H9 (cell line): ENCODE data around the gene CCDC137. TPM values are rescaled to one million over a fixed set of nuclear protein-coding genes. Genes with fewer than 3 reads are reported as not detected.

Experiments used
- DNase-seq: peaks from one replicate; pipeline ENCODE4 v3.0.0-alpha.2; 2017
- H2AFZ ChIP-seq: one replicate; pipeline ENCODE4 v1.6.1; 2013; ENCODE audit warnings: mild to moderate bottlenecking, low read length, control low read depth, moderate library complexity
- H2AK5ac ChIP-seq: 2 replicates; pipeline ENCODE4 v1.6.1; 2013; ENCODE audit warnings: low read length, control low read depth, mixed read lengths; ENCODE audit not compliant: insufficient read length
- H2BK120ac ChIP-seq: one replicate; pipeline ENCODE4 v1.6.1; 2013; ENCODE audit warnings: low read depth, mild to moderate bottlenecking, low read length, control low read depth, inconsistent platforms; ENCODE audit not compliant: poor library complexity, severe bottlenecking
- H2BK12ac ChIP-seq: 2 replicates; pipeline ENCODE4 v1.6.1; 2013; ENCODE audit warnings: low read length, control low read depth, mixed read lengths, low read depth; ENCODE audit not compliant: insufficient read length
- H2BK15ac ChIP-seq: 2 replicates; pipeline ENCODE4 v1.6.1; 2013; ENCODE audit warnings: low read depth, low read length, control low read depth
- H2BK20ac ChIP-seq: one replicate; pipeline ENCODE4 v1.6.1; 2013; ENCODE audit warnings: low read depth, mild to moderate bottlenecking, low read length, control low read depth, inconsistent platforms; ENCODE audit not compliant: poor library complexity, severe bottlenecking
- H2BK5ac ChIP-seq: 2 replicates; pipeline ENCODE4 v1.6.1; 2013; ENCODE audit warnings: low read length, control low read depth, mixed read lengths; ENCODE audit not compliant: insufficient read length
- H3K14ac ChIP-seq: 2 replicates; pipeline ENCODE4 v1.6.1; 2013; ENCODE audit warnings: low read length, control low read depth; ENCODE audit not compliant: insufficient read depth
- H3K18ac ChIP-seq: 2 replicates; pipeline ENCODE4 v1.6.1; 2013; ENCODE audit warnings: low read depth, mild to moderate bottlenecking, mixed read lengths, low read length, control low read depth; ENCODE audit not compliant: insufficient read length
- H3K23ac ChIP-seq: 2 replicates; pipeline ENCODE4 v1.6.1; 2013; ENCODE audit warnings: low read length, control low read depth, mixed read lengths, low read depth; ENCODE audit not compliant: insufficient read length
- H3K23me2 ChIP-seq: 2 replicates; pipeline ENCODE4 v1.6.1; 2013; ENCODE audit warnings: low read depth, mild to moderate bottlenecking, mixed read lengths, low read length, control low read depth; ENCODE audit not compliant: insufficient read length, poor library complexity, severe bottlenecking
- H3K27ac ChIP-seq: 2 replicates; pipeline ENCODE4 v1.5.1; 2013; ENCODE audit warnings: low read length, control low read depth, mixed read lengths, low read depth; ENCODE audit not compliant: insufficient read length
- H3K27me3 ChIP-seq: 2 replicates; pipeline ENCODE4 v1.6.1; 2013; ENCODE audit warnings: low read length, control low read depth, inconsistent platforms; ENCODE audit not compliant: insufficient read depth
- H3K4ac ChIP-seq: 2 replicates; pipeline ENCODE4 v1.6.1; 2013; ENCODE audit warnings: low read depth, mild to moderate bottlenecking, control low read depth, inconsistent platforms, low read length, moderate library complexity
- H3K4me1 ChIP-seq: 2 replicates; pipeline ENCODE4 v1.6.1; 2013; ENCODE audit warnings: low read length, control low read depth, inconsistent platforms; ENCODE audit not compliant: insufficient read depth
- H3K4me2 ChIP-seq: 2 replicates; pipeline ENCODE4 v1.6.1; 2013; ENCODE audit warnings: low read length, control low read depth, mixed read lengths; ENCODE audit not compliant: insufficient read length, insufficient read depth
- H3K56ac ChIP-seq: 2 replicates; pipeline ENCODE4 v1.6.1; 2013; ENCODE audit warnings: low read depth, mild to moderate bottlenecking, mixed read lengths, low read length, control low read depth; ENCODE audit not compliant: insufficient read length
- H3K79me1 ChIP-seq: 2 replicates; pipeline ENCODE4 v1.6.1; 2013; ENCODE audit warnings: low read depth, mild to moderate bottlenecking, moderate library complexity, low read length, control low read depth, inconsistent platforms; ENCODE audit not compliant: insufficient read depth, poor library complexity, severe bottlenecking
- H3K79me2 ChIP-seq: 2 replicates; pipeline ENCODE4 v1.6.1; 2013; ENCODE audit warnings: low read length, control low read depth, inconsistent platforms; ENCODE audit not compliant: insufficient read depth
- H3K9ac ChIP-seq: 2 replicates; pipeline ENCODE4 v1.6.1; 2013; ENCODE audit warnings: low read length, control low read depth, mixed read lengths; ENCODE audit not compliant: insufficient read length; ENCODE audit errors: extremely low read depth
- H3K9me3 ChIP-seq: one replicate; pipeline ENCODE4 v1.6.1; 2013; ENCODE audit warnings: low read depth, low read length, inconsistent platforms; ENCODE audit not compliant: control insufficient read depth
- H3T11ph ChIP-seq: one replicate; pipeline ENCODE4 v1.6.1; 2013; ENCODE audit warnings: mild to moderate bottlenecking, low read length, control low read depth, inconsistent platforms
- H4K20me1 ChIP-seq: one replicate; pipeline ENCODE4 v1.6.1; 2013; ENCODE audit not compliant: control insufficient read depth, insufficient read length, insufficient read depth
- H4K5ac ChIP-seq: 2 replicates; pipeline ENCODE4 v1.6.1; 2013; ENCODE audit warnings: low read depth, mild to moderate bottlenecking, mixed read lengths, low read length, control low read depth; ENCODE audit not compliant: insufficient read length
- H4K8ac ChIP-seq: replicated peaks from 2 replicates; pipeline ENCODE4 v1.6.1; 2013; ENCODE audit warnings: low read length, control low read depth, mixed read lengths, low read depth; ENCODE audit not compliant: insufficient read length
- H4K91ac ChIP-seq: 2 replicates; pipeline ENCODE4 v1.6.1; 2013; ENCODE audit warnings: low read depth, mild to moderate bottlenecking, moderate library complexity, mixed read lengths, low read length, control low read depth; ENCODE audit not compliant: insufficient read length
- H3K27ac Mint-ChIP-seq, 3 experiments: 2 replicates in 2 of 3; 3 replicates in 1 of 3; pipeline ENCODE4 v1.8.0; 2020 to 2021; ENCODE audit warnings: mixed read lengths in 3 of 3, mild to moderate bottlenecking in 1 of 3, moderate library complexity in 1 of 3
- H3K27me3 Mint-ChIP-seq: 2 replicates; pipeline ENCODE4 v1.8.0; 2021; ENCODE audit warnings: low read depth, mild to moderate bottlenecking, moderate library complexity, mixed read lengths
- H3K36me3 Mint-ChIP-seq, 3 experiments: 2 replicates in 2 of 3; 3 replicates in 1 of 3; pipeline ENCODE4 v1.8.0; 2020 to 2021; ENCODE audit warnings: low read depth in 3 of 3, mixed read lengths in 3 of 3; ENCODE audit not compliant: insufficient read depth in 1 of 3
- H3K4me1 Mint-ChIP-seq, 2 experiments: 2 replicates each; pipeline ENCODE4 v1.8.0; 2020; ENCODE audit warnings: mixed read lengths in 2 of 2
- H3K4me3 Mint-ChIP-seq, 2 experiments: 2 replicates in 1 of 2; 3 replicates in 1 of 2; pipeline ENCODE4 v1.8.0; 2020 to 2021; ENCODE audit warnings: mild to moderate bottlenecking in 2 of 2, mixed read lengths in 2 of 2, moderate library complexity in 1 of 2
- H3K9me3 Mint-ChIP-seq, 2 experiments: 2 replicates in 1 of 2; 3 replicates in 1 of 2; pipeline ENCODE4 v1.8.0; 2020; ENCODE audit warnings: mild to moderate bottlenecking in 2 of 2, mixed read lengths in 2 of 2, moderate library complexity in 1 of 2
- WGBS: extraction: QIAGEN DNeasy Blood & Tissue Kit; methylation state at CpG from one replicate; pipeline ENCODE4 v1.1.7; 2013; ENCODE audit warnings: missing lambda C conversion rate, low lambda C conversion rate, mixed read lengths; ENCODE audit not compliant: insufficient read length; ENCODE audit errors: extremely low coverage; 5-methylcytosine and 5-hydroxymethylcytosine counted together
- total RNA-seq: library from RNA; stranded (reverse); gene quantifications from 2 replicates; pipeline ENCODE4 v1.2.1, GENCODE V29; 2021
- TF ChIP-seq, protein P1 (sequence below): fragments of 200-600 bp; sonication (generic); conservative IDR thresholded peaks from 3 replicates; pipeline ENCODE4 v1.8.0; 2021; ENCODE audit warnings: antibody characterized with exemption, mild to moderate bottlenecking

CCDC137 gene
- total RNA-seq, 1 experiment from 2014 or later: 60.8 TPM

DNA sequence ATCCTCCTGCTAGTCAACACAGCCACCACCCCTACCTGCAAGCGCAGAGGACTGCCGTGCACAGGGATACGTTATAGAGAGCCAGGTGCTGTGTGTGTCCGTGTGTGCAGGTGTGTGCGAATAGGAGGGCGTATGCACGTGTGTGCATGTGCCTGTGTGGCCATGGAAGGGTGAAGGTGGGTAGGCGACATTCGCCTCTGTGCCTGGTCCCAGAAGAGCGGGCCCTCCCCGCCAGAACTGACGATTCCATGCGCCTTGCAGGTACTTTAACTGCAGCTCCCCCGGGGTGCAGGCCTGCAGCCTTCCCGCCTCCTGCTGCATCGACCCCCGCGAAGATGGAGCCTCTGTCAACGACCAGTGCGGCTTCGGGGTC, 18.9 kb upstream of the CCDC137 start:
- Histone ChIP-seq H4K5ac (no peak overlapping the region), H3K56ac (no peak overlapping the region), H3K9me3 (no peaks in the 10 kb centered on the region), H2AK5ac (no peak overlapping the region), H2BK12ac (no peak overlapping the region), H3K79me2 (no peaks in the 10 kb centered on the region), H2BK20ac (no peak overlapping the region), H4K91ac (no peak overlapping the region), H3K27me3 (no peaks in the 10 kb centered on the region; the same call in 1 of the 2 replicates), H3K23ac (no peak overlapping the region), H2BK15ac (no peak overlapping the region), H3K18ac (no peak overlapping the region), H2BK5ac (no peak overlapping the region), H3K23me2 (no peaks in the 10 kb centered on the region), H3K27ac (no peak overlapping the region), H2AFZ (no peak overlapping the region), H4K8ac (no peak overlapping the region), H3T11ph (no peak overlapping the region), H3K79me1 (no peaks in the 10 kb centered on the region), H3K4me1 (no peaks in the 10 kb centered on the region), H3K9ac (no peak overlapping the region), H3K4me2 (peak overlapping the region; percentile 4), H3K14ac (no peak overlapping the region), H3K4ac (no peak overlapping the region), H4K20me1 (no peaks in the 10 kb centered on the region), H2BK120ac (no peak overlapping the region)
- Mint-ChIP-seq H3K9me3 (no peaks in the 10 kb centered on the region; a peak in 2 of 5 replicates), H3K27me3 (no peaks in the 10 kb centered on the region; the same call in 1 of the 2 replicates), H3K36me3 (no peaks in the 10 kb centered on the region), H3K27ac (no peak overlapping the region), H3K4me3 (peak overlapping the region in 1 of 2 experiments; percentile 13; a peak in 2 of 5 replicates), H3K4me1 (peaks cover 6 to 7% of the 10 kb centered on the region in 2 experiments; a peak in 3 of 4 replicates)
- no CpG with 5 or more reads among the region's 21 CpGs for WGBS
- peak; percentile 46 for DNase-seq
- TF ChIP-seq, protein P1, sequence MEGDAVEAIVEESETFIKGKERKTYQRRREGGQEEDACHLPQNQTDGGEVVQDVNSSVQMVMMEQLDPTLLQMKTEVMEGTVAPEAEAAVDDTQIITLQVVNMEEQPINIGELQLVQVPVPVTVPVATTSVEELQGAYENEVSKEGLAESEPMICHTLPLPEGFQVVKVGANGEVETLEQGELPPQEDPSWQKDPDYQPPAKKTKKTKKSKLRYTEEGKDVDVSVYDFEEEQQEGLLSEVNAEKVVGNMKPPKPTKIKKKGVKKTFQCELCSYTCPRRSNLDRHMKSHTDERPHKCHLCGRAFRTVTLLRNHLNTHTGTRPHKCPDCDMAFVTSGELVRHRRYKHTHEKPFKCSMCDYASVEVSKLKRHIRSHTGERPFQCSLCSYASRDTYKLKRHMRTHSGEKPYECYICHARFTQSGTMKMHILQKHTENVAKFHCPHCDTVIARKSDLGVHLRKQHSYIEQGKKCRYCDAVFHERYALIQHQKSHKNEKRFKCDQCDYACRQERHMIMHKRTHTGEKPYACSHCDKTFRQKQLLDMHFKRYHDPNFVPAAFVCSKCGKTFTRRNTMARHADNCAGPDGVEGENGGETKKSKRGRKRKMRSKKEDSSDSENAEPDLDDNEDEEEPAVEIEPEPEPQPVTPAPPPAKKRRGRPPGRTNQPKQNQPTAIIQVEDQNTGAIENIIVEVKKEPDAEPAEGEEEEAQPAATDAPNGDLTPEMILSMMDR: no peak
